Stimulated activated CD4-positive, alpha-beta T cell treated with anti-CD3 and anti-CD28 coated beads, Interleukin-1b, Interleukin-23, amount 100 ng/mL, for 48 hours (primary cell): ENCODE measurements around the gene ADAP1.

Source experiments
- DNase-seq: peaks from one replicate; pipeline ENCODE4 v3.0.0-alpha.2; 2020

Gene ADAP1

GRCh38 chr7:937856-938484 lies 16.5 kb downstream of the ADAP1 start:
- no peak for DNase-seq

- DNase-seq = peak; percentile 47
Measured at GRCh38 chr7:936386-937054, 18.0 kb downstream of the ADAP1 start.

GRCh38 chr7:935874-936385 lies 18.6 kb downstream of the ADAP1 start:
- DNase-seq = no peak

GRCh38 chr7:935164-935873 lies 19.2 kb downstream of the ADAP1 start:
- no peak for DNase-seq

GRCh38 chr7:934469-935163 lies 19.9 kb downstream of the ADAP1 start:
- DNase-seq = no peak

GRCh38 chr7:932651-932975 lies 21.9 kb downstream of the ADAP1 start:
- no peak for DNase-seq

GRCh38 chr7:931871-932650 lies 22.4 kb downstream of the ADAP1 start:
- DNase-seq = no peak

GRCh38 chr7:930975-931758 lies 23.3 kb downstream of the ADAP1 start:
- DNase-seq = no peak

GRCh38 chr7:929311-929711 lies 25.2 kb downstream of the ADAP1 start:
- peak; percentile 1 for DNase-seq

GRCh38 chr7:927031-927671 lies 27.3 kb downstream of the ADAP1 start:
- DNase-seq = peak; percentile 0

GRCh38 chr7:926061-927030 lies 28.1 kb downstream of the ADAP1 start:
- peak; percentile 1 for DNase-seq

GRCh38 chr7:925601-926000 lies 28.9 kb downstream of the ADAP1 start:
- DNase-seq = peak; percentile 10

- peak; percentile 68 for DNase-seq
Measured at GRCh38 chr7:924541-925231, 29.8 kb downstream of the ADAP1 start.

GRCh38 chr7:924042-924441 lies 30.4 kb downstream of the ADAP1 start:
- peak; percentile 0 for DNase-seq

GRCh38 chr7:923108-924041 lies 31.1 kb downstream of the ADAP1 start:
- DNase-seq = peak; percentile 95

GRCh38 chr7:922334-923107 lies 32.0 kb downstream of the ADAP1 start:
- peak; percentile 29 for DNase-seq

GRCh38 chr7:921581-922333 lies 32.7 kb downstream of the ADAP1 start:
- peak; percentile 6 for DNase-seq
